Body of pancreas (tissue), 4 donors: Measurements from ENCODE around the gene RUSC2.

ENCODE experiments used
- POLR2A ChIP-seq, 3 donors: fragments of 450-650 bp; IDR thresholded peaks; one replicate each; pipeline ENCODE4 v1.6.1; 2016; ENCODE audit warnings: antibody characterized with exemption in 3 of 3, mild to moderate bottlenecking in 2 of 3
- TF ChIP-seq, protein P1 (sequence below), 7 experiments: fragments of 450-650 bp in 4 of 7; fragments of 200-600 bp in 3 of 7; sonication (generic) in 3 of 7; IDR thresholded peaks; one replicate each; pipeline ENCODE4 v1.5.1; 2016 to 2019; ENCODE audit warnings: antibody characterized with exemption in 7 of 7

- TF ChIP-seq, protein P1, sequence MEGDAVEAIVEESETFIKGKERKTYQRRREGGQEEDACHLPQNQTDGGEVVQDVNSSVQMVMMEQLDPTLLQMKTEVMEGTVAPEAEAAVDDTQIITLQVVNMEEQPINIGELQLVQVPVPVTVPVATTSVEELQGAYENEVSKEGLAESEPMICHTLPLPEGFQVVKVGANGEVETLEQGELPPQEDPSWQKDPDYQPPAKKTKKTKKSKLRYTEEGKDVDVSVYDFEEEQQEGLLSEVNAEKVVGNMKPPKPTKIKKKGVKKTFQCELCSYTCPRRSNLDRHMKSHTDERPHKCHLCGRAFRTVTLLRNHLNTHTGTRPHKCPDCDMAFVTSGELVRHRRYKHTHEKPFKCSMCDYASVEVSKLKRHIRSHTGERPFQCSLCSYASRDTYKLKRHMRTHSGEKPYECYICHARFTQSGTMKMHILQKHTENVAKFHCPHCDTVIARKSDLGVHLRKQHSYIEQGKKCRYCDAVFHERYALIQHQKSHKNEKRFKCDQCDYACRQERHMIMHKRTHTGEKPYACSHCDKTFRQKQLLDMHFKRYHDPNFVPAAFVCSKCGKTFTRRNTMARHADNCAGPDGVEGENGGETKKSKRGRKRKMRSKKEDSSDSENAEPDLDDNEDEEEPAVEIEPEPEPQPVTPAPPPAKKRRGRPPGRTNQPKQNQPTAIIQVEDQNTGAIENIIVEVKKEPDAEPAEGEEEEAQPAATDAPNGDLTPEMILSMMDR (IDR thresholded peaks at IDR 0.05) = no peak
- no peak for TF ChIP-seq POLR2A (IDR thresholded peaks at IDR 0.05)
Measured at GRCh38 chr9:35488021-35488420, 1.9 kb upstream of the RUSC2 start.
